HG03097 (cell line): ENCODE data around the gene HILPDA.

Source experiments
- ATAC-seq: cut with Tn5 transposase; IDR thresholded peaks from one replicate; pipeline ENCODE4 v1.9.1; 2021; ENCODE audit not compliant: unreplicated experiment, low FRiP score

Gene HILPDA, protein sequence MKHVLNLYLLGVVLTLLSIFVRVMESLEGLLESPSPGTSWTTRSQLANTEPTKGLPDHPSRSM

DNA sequence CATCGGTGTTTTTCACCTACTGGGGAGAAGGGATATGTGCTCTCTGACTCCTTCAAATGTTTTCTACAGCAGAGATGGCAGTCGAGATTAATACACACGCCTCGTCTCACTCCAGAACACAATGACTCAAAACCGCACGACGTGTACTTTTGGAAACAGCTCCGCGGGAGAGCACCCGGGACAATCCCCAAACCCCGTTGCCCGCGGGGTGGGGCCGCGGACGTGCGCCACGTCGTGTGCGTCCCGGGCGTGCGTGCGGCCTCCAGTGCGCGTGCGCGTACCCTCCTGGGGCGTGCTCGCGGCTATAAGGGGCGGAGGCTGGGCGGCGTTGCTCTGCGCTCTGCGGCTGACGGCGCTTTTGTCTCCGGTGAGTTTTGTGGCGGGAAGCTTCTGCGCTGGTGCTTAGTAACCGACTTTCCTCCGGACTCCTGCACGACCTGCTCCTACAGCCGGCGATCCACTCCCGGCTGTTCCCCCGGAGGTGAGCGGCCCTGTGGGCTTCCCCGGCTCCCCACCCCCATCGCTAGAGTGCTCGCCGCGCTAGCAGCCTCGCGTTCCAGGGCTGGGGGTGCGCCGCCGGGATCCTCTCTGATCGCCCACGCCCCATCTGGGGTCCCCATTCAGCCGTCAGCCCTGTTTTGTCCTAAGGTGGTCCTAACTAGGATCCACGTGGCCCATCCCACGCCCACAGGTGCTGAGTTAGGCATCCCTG lies at the start of gene HILPDA:
HILPDA (plus strand) TSS at position 336 of the 712 bp plus-strand sequence. CDS start 1,391 bp downstream, outside the sequence.
- peak; percentile 80 for ATAC-seq

DNA sequence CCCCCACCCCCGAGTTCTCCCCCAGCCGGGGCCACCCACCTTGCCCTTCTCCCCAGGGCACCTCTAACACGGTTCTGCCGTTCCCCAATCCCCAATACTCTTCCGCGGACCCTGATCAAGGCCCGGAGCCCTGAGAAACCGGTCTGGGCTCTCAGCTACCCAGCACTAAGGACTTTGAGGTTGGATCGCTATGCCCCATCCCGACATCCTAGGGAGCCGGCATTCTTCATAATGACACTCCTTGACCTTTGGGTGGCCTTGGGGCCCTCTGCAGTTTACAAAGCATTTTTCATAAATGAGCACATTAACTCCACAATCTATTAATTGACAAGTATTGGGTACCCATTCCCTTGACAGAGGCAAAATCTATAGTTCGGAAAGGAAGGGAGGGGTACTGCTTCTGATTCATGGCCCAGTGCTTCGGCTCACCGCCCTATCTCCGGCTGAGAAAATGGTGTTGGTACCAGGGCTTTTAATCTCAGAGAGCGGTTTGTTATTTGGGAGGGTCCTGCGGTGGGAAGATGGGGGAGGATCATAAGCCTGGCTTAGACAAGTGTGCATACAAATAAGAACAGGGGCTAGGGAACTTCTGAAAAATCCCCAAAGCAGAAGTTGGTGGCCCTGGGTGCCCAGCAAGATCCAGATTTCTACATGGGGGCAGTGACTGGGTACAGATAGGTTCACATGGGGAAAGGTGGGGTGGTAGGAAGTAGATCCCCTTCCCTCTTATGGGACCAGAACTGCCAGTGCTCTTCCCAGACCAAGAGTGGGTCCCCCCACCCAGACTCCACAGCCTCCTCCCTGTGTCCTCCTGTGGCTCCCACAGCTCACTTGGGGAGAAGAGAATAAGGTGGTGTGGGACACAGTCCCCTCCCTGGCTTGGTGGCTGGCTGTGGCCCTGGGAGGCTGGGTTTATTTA lies 49.1 kb upstream of the HILPDA start:
- no peak for ATAC-seq

- ATAC-seq = no peak
Observed at GRCh38 chr7:128407233-128407589, 48.5 kb upstream of the HILPDA start.

DNA sequence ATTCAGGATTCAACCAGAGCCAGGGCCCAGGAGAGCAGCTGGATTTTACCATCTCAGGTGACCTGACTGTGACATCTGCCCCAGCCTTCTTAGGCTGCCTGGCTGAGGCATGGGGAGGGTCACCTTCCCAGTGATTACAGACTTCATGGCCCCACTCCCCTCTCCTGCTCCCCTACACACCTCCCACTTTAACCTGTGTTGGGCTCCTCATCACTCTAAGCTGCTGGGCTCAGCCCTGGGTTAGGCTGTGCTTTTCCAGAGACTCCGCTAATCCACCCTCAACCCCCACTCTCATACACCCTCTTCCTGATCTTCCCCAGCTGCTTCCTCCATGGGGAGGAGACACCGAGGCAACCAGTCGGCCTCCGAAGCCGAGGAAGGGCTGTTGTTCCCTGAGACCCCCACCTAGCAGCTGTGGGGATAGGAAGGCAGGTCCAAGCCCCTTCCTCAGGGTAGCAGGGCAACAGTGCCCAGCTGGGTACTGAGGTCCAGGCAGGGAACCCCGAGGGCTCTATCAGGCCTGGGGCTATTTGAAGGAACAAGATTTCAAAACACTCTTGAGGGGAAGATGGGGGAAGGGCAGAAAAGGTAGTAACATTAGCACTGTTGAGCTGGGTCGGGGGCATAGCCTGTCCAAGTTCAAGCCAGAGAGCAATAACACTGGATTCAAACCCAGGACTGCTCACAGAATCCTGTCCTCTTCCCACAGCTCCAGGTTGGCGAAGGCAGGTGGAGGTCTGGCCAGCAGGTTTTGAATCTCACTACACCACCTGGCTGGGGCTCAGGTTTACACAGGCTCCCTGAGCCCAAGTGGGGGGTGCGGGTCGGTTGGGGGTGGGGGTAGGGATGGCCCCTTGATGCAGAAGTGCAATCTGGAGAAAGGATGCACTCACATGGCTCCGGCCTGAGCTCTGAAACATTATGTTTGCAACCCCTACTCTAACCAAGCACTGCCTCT lies 47.6 kb upstream of the HILPDA start:
- no peak for ATAC-seq

- no peak for ATAC-seq
Observed at GRCh38 chr7:128408709-128409595, 46.7 kb upstream of the HILPDA start.

DNA sequence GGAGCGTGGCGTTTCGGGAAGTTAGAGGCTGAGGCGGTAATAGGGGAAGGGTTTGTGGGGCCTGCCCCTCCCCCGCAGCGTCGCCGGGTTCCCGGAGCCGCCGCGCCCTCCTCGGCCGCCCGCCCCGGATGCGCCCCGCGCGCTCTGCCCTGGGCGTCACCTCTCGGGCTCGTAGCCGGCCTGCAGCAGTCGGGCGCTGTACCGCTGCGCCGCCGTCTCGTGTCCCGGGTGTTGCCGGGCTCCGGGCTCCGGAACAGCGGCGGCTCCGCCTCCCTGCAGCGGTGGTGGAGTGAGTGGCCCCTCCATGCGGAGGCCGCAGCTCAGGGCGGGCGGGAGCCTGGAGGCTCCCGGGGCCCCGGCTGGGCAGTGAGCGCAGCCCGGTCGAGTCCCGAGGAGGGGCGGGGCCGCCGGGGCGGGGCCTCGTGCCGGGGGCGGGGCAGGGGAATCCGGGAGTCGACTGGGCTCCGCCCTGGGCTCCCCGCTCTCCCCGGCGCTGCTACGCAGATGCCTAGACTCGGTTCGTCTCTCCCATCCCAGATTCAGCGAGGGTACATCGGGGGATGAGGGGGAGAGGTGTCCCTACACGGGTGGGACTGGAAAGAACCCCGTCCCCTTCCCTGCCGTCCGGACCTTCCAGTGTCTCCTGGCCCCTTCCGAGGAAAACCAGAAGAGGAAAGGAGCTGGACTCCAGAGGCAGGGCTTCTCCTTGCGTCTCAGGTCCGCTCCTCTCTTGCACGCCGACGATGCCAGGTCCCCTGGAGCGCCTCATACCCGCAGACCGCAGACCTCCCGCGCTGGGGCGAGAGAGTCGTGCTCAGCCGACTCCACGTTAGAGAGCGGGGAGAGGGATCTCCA lies 45.9 kb upstream of the HILPDA start, which contains the start of gene IMPDH1:
IMPDH1 (minus strand) TSS at position 387 of the 855 bp plus-strand sequence; CDS start at position 306, 81 bp downstream.
- ATAC-seq = peak; percentile 69

GRCh38 chr7:128410451-128410753 lies 45.3 kb upstream of the HILPDA start:
- ATAC-seq = no peak

DNA sequence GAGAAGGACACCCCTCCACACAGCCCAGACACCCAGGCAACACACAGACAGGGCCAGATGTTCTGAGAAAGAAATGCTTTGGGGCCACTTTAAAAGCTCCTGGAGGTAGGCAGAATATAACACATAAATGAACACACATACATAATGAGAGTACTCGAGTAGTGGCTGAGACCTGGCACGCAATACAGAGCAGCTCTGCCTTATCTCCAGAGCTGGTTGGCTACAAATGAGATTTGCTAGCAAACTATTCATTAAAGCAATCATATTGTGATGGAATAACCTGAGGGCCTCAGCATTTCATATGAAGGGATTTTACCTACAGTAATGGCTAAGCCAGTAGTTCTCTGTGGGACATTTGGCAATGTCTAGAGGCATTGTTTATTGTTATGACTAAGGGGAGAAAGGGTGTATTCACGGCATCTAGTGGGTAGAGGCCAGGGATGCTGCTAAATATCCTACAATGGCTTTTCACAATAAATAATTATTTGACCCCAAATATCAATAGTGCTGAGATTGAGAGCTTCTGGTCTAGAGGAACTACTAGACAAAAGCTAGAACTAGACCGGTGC lies 40.4 kb upstream of the HILPDA start:
- no peak for ATAC-seq

DNA sequence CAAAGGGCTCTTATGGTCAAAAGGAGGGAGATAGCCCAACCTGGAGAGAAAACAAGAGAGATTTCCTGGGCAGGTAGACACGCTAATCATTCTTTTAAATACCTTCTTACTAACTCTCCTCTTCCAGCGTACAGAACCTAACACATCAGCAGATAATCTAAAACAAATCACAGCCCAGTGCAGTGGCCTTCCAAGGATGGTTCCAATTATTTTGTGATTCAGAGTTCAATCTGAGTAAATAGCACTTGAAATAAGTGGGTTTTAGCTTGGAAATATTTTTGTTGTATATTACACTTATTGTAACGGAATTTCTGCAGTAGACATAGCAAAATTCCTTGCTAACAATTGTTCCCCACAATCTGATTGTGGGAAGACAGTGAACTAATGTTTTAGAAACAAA lies 38.6 kb upstream of the HILPDA start:
- no peak for ATAC-seq

GRCh38 chr7:128419257-128419656 lies 36.4 kb upstream of the HILPDA start:
- no peak for ATAC-seq

- no peak for ATAC-seq
Observed at GRCh38 chr7:128420773-128421172, 34.9 kb upstream of the HILPDA start.

GRCh38 chr7:128421384-128421783 lies 34.3 kb upstream of the HILPDA start:
- no peak for ATAC-seq

DNA sequence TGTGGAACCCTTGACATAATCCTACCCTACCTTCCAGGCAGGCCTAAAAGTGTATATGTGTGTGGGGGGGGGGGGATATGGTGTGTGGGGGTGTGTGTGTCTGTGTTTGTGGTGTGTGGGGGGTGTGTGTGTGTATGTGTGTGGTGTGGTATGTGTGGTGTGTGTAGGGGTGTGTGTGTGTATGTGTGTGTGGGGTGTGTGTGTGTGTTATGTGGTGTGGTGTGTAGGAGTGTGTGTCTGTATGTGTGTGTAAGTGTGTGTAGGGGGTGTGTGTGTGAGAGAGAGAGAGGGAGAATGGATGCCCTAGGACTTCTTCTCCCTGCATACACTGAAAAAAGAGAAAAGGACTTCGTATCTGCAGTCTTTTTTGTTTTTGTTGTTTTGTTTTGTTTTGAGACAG lies 33.6 kb upstream of the HILPDA start:
- ATAC-seq = no peak

GRCh38 chr7:128422842-128423241 lies 32.8 kb upstream of the HILPDA start:
- no peak for ATAC-seq

DNA sequence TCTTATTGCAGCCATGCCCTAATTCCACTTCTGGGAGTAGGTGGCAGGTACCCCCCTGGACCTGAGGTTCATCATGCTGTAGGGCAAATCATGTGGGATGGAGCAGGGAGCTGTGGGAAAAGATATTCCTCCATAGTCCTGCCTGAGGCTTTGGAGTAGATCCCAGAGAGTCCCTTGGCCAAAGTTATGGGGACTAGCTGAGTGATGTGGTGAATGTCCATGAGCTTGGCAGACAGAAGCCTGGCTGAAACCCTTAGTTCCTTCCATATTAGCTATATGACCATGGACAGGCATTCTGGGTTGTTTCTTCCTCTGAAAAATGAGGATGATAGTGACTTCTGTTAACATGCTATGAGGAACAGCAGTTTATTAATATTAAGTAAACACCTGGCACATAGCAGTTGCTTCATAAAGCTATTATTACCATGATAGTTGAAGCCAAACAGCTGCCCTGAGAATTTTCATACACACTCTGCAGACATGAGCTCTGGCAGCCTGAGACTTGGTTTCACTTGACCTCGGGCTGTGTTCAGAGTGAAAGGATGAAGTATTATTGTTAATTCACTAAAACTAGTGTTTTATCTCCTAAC lies 30.9 kb upstream of the HILPDA start:
- no peak for ATAC-seq

- no peak for ATAC-seq
Observed at GRCh38 chr7:128425850-128426249, 29.8 kb upstream of the HILPDA start.

DNA sequence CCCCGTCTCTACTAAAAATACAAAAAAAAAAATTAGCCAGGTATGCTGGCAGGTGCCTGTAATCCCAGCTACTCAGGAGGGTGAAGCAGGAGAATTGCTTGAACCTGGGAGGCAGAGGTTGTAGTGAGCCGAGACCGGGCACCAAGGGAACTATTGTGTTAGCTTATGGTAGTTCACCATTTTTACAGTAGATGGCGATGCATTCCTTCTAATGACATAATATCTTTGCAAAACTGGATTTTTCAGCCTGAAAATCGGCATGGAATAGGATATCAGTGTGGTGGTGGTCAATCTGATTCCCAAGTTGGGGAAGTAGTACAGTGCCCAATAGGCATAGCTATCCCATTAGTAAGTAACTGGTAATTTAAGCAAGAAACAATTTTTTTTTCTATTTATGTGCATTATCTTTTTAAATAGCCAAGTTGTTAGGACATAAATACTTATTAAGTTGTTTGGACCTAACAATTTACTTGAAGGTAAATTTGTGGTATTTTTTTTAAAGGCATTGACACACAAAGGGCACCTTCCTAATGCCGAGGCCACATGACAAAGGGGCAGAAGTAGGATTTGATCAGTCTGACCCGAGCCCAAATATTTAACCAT lies 28.3 kb upstream of the HILPDA start:
- no peak for ATAC-seq

GRCh38 chr7:128430207-128430606 lies 25.5 kb upstream of the HILPDA start:
- no peak for ATAC-seq
